Raji (cell line): Measurements from ENCODE around the gene HEXIM2.

Experiments used
- POLR2A ChIP-seq: IDR thresholded peaks from 2 replicates; pipeline ENCODE4 v1.6.1; 2011; ENCODE audit warnings: low read depth, low read length, control low read depth; ENCODE audit not compliant: insufficient read depth

Gene HEXIM2

GRCh38 chr17:45164734-45165269 is 3.1 kb downstream of the HEXIM2 start:
- no peak for TF ChIP-seq POLR2A

- no peak for TF ChIP-seq POLR2A
Measured at GRCh38 chr17:45168991-45169752, 7.5 kb downstream of the HEXIM2 start.

GRCh38 chr17:45170280-45170930 is 8.7 kb downstream of the HEXIM2 start:
- no peak for TF ChIP-seq POLR2A

GRCh38 chr17:45170931-45171337 is 9.3 kb downstream of the HEXIM2 start:
- no peak for TF ChIP-seq POLR2A

- no peak for TF ChIP-seq POLR2A
Measured at GRCh38 chr17:45171338-45172231, 9.9 kb downstream of the HEXIM2 start.

GRCh38 chr17:45172232-45172540 is 10.5 kb downstream of the HEXIM2 start:
- TF ChIP-seq POLR2A, result no peak

- TF ChIP-seq POLR2A, result peak; percentile 40
Measured at GRCh38 chr17:45172541-45173286, 11.0 kb downstream of the HEXIM2 start.

GRCh38 chr17:45175759-45176115 is 14.1 kb downstream of the HEXIM2 start:
- TF ChIP-seq POLR2A, result no peak

GRCh38 chr17:45177563-45177962 is 15.9 kb downstream of the HEXIM2 start:
- TF ChIP-seq POLR2A, result no peak

- TF ChIP-seq POLR2A, result no peak
Measured at GRCh38 chr17:45184144-45184543, 22.5 kb downstream of the HEXIM2 start.

- TF ChIP-seq POLR2A, result no peak
Measured at GRCh38 chr17:45186801-45187354, 25.2 kb downstream of the HEXIM2 start.

- no peak for TF ChIP-seq POLR2A
Measured at GRCh38 chr17:45189009-45189408, 27.3 kb downstream of the HEXIM2 start.

- no peak for TF ChIP-seq POLR2A
Measured at GRCh38 chr17:45190503-45191255, 29.0 kb downstream of the HEXIM2 start.

- TF ChIP-seq POLR2A, result no peak
Measured at GRCh38 chr17:45195424-45195823, 33.7 kb downstream of the HEXIM2 start.
